Subcutaneous abdominal adipose tissue (tissue), 5 donors: ENCODE measurements around the gene TUBB4A.

Source experiments
- H3K27ac ChIP-seq: one replicate; pipeline ENCODE4 v1.7.0; 2013; ENCODE audit warnings: low read depth, mild to moderate bottlenecking, inconsistent platforms, low read length, moderate library complexity
- H3K27me3 ChIP-seq, 5 donors: one replicate each; pipeline ENCODE4 v1.7.0; 2013; ENCODE audit warnings: low read length in 5 of 5, inconsistent platforms in 1 of 5; ENCODE audit not compliant: control insufficient read depth in 5 of 5, insufficient read depth in 4 of 5
- H3K36me3 ChIP-seq, 5 donors: one replicate each; pipeline ENCODE4 v1.7.0; 2013; ENCODE audit warnings: low read length in 5 of 5; ENCODE audit not compliant: control insufficient read depth in 5 of 5, insufficient read depth in 5 of 5
- H3K4me1 ChIP-seq, 5 donors: one replicate each; pipeline ENCODE4 v1.7.0; 2013; ENCODE audit warnings: low read length in 5 of 5, mild to moderate bottlenecking in 3 of 5, moderate library complexity in 1 of 5; ENCODE audit not compliant: control insufficient read depth in 5 of 5, insufficient read depth in 5 of 5
- H3K4me3 ChIP-seq, 5 donors: one replicate each; pipeline ENCODE4 v1.7.0; 2013; ENCODE audit warnings: low read length in 5 of 5, low read depth in 1 of 5
- H3K9ac ChIP-seq, 5 donors: one replicate each; pipeline ENCODE4 v1.7.0; 2013; ENCODE audit warnings: low read length in 5 of 5, mild to moderate bottlenecking in 4 of 5, moderate library complexity in 3 of 5
- H3K9me3 ChIP-seq, 5 donors: one replicate each; pipeline ENCODE4 v1.7.0; 2013; ENCODE audit warnings: low read length in 5 of 5; ENCODE audit not compliant: control insufficient read depth in 5 of 5
- donor health status: healthy.
- donor health status: healthy.
- donor health status: healthy.
- donor health status: healthy.
- donor health status: healthy.

Gene TUBB4A

GRCh38 chr19:6494438-6495036, 7.6 kb downstream of the TUBB4A start:
- no peak overlapping the region for H3K4me3 ChIP-seq
- no peaks in the 10 kb centered on the region for H3K4me1 ChIP-seq
- no peak overlapping the region for H3K9ac ChIP-seq
- no peak overlapping the region for H3K27ac ChIP-seq
- no peaks in the 10 kb centered on the region for H3K36me3 ChIP-seq
- H3K27me3 ChIP-seq, result peaks cover 0 to 7% (median 3%) of the 10 kb centered on the region in 5 donors
- H3K9me3 ChIP-seq, result peaks cover 5 to 14% (median 11%) of the 10 kb centered on the region in 5 donors

- H3K4me1 ChIP-seq, result no peaks in the 10 kb centered on the region
- no peaks in the 10 kb centered on the region for H3K36me3 ChIP-seq
- H3K9me3 ChIP-seq, result peaks cover 5 to 14% (median 11%) of the 10 kb centered on the region in 5 donors
- H3K27me3 ChIP-seq, result peaks cover 0 to 3% (median 0%) of the 10 kb centered on the region in 5 donors
- H3K4me3 ChIP-seq, result no peak overlapping the region
- no peak overlapping the region for H3K9ac ChIP-seq
- H3K27ac ChIP-seq, result no peak overlapping the region
These were observed 10.1 kb downstream of the TUBB4A start for GRCh38 chr19:6491802-6492592.

GRCh38 chr19:6490134-6490533, 12.0 kb downstream of the TUBB4A start:
- Histone ChIP-seq H3K9ac (no peak overlapping the region), H3K4me1 (no peaks in the 10 kb centered on the region), H3K4me3 (no peak overlapping the region), H3K9me3 (peaks cover 5 to 14% (median 11%) of the 10 kb centered on the region in 5 donors), H3K36me3 (no peaks in the 10 kb centered on the region), H3K27me3 (peaks cover 0 to 3% (median 0%) of the 10 kb centered on the region in 5 donors), H3K27ac (no peak overlapping the region)

- H3K9me3 ChIP-seq, result peaks cover 5 to 14% (median 11%) of the 10 kb centered on the region in 5 donors
- no peaks in the 10 kb centered on the region for H3K36me3 ChIP-seq
- no peak overlapping the region for H3K9ac ChIP-seq
- H3K4me3 ChIP-seq, result no peak overlapping the region
- no peaks in the 10 kb centered on the region for H3K4me1 ChIP-seq
- H3K27me3 ChIP-seq, result peaks cover 0 to 2% (median 0%) of the 10 kb centered on the region in 5 donors
- H3K27ac ChIP-seq, result no peak overlapping the region
These were observed 12.6 kb downstream of the TUBB4A start for GRCh38 chr19:6489278-6490061.

GRCh38 chr19:6484831-6485230, 17.3 kb downstream of the TUBB4A start:
- H3K4me1 ChIP-seq, result peaks cover 0 to 6% (median 0%) of the 10 kb centered on the region in 5 donors
- H3K9ac ChIP-seq, result no peak overlapping the region
- no peaks in the 10 kb centered on the region for H3K36me3 ChIP-seq
- no peaks in the 10 kb centered on the region for H3K9me3 ChIP-seq
- H3K4me3 ChIP-seq, result no peak overlapping the region
- H3K27ac ChIP-seq, result no peak overlapping the region
- H3K27me3 ChIP-seq, result peaks cover 0 to 13% (median 6%) of the 10 kb centered on the region in 5 donors

- Histone ChIP-seq H3K36me3 (no peaks in the 10 kb centered on the region), H3K9ac (no peak overlapping the region), H3K4me1 (peaks cover 0 to 6% (median 0%) of the 10 kb centered on the region in 5 donors), H3K4me3 (no peak overlapping the region), H3K9me3 (no peaks in the 10 kb centered on the region), H3K27me3 (peaks cover 3 to 17% (median 7%) of the 10 kb centered on the region in 5 donors), H3K27ac (no peak overlapping the region)
These were observed 17.9 kb downstream of the TUBB4A start for GRCh38 chr19:6484230-6484629.

- Histone ChIP-seq H3K4me3 (no peak overlapping the region), H3K36me3 (no peaks in the 10 kb centered on the region), H3K27ac (no peak overlapping the region), H3K4me1 (peaks cover 0 to 6% (median 0%) of the 10 kb centered on the region in 5 donors), H3K9me3 (no peaks in the 10 kb centered on the region), H3K27me3 (peaks cover 3 to 17% (median 9%) of the 10 kb centered on the region in 5 donors), H3K9ac (no peak overlapping the region)
These were observed 18.9 kb downstream of the TUBB4A start for GRCh38 chr19:6483235-6483634.

GRCh38 chr19:6482343-6482686, 19.8 kb downstream of the TUBB4A start:
- no peaks in the 10 kb centered on the region for H3K36me3 ChIP-seq
- H3K9me3 ChIP-seq, result no peaks in the 10 kb centered on the region
- H3K9ac ChIP-seq, result no peak overlapping the region
- H3K4me3 ChIP-seq, result peak overlapping the region in 1 of 5 donors; percentile 48
- no peak overlapping the region for H3K27ac ChIP-seq
- peaks cover 0 to 6% (median 0%) of the 10 kb centered on the region in 5 donors for H3K4me1 ChIP-seq
- H3K27me3 ChIP-seq, result peaks cover 3 to 17% (median 9%) of the 10 kb centered on the region in 5 donors

GRCh38 chr19:6481541-6482342, 20.4 kb downstream of the TUBB4A start, which contains the start of gene DENND1C:
Gene DENND1C, minus strand, starts transcription at chr19:6481787. Its CDS starts 92 bp downstream, at chr19:6481695.
- no peaks in the 10 kb centered on the region for H3K36me3 ChIP-seq
- peak within 1 kb of the TSS; percentile 4 to 48 (median 36) for H3K4me3 ChIP-seq
- peak within 1 kb of the TSS in 4 of 5 donors; percentile 3 to 66 (median 55) for H3K9ac ChIP-seq
- no peaks in the 10 kb centered on the region for H3K9me3 ChIP-seq
- H3K27me3 ChIP-seq, result peaks cover 4 to 23% (median 14%) of the 10 kb centered on the region in 5 donors
- H3K27ac ChIP-seq, result no peak within 1 kb of the TSS
- H3K4me1 ChIP-seq, result peaks cover 0 to 7% (median under 1%) of the 10 kb centered on the region in 5 donors
